ENCODE data around the gene LCOR. TPM values are rescaled to one million over a fixed set of nuclear protein-coding genes. Genes with fewer than 3 reads are reported as not detected.

LCOR gene
- total and polyA plus RNA-seq, 9 of the 15 experiments (the other 6 are each of a cell fraction or from before 2014, with no cell fraction given): 3.6 to 25.2 (median 14.4) TPM

GRCh38 chr10:96832721-96833219 lies 672 bp downstream of the LCOR start:
- DNase-seq (ENCODE audit: extremely low read depth in 1 of 4, low spot score in 3 of 4) (peak in 2 of 4 experiments; percentile 83), FAIRE-seq (no peak), ATAC-seq (peak; percentile 73)
- peak overlapping the region; percentile 89; the same call in 1 of the 2 replicates for H3K4me2 ChIP-seq (ENCODE audit: insufficient read depth, low read length)
- in situ Hi-C loops (cut with MboI): no loop called here
- H3K27ac ChIP-seq (ENCODE audit: extremely low read depth, low read depth, low read length): peak overlapping the region; percentile 88
- no peaks in the 10 kb centered on the region for H3K9me1 ChIP-seq (ENCODE audit: control insufficient read depth, insufficient read depth, low read length)
- ChIA-PET POLR2A (interaction anchor here (0.6 to 1.1 kb wide), 3 partner anchors 170 to 425 kb away, joined by 3 read pairs; no protein-coding TSS in a partner anchor), CTCF (ENCODE audit: low intra/inter-chr PET ratio) (no interaction called here)
- no TSS peak for BruUV-seq (replicated peaks)
- peaks cover 13 to 29% of the 10 kb centered on the region in 2 experiments; a peak in 4 of 5 replicates for H3K4me1 ChIP-seq (replicated peaks in 1 of 2; ENCODE audit: control insufficient read depth in 2 of 2, insufficient read depth in 2 of 2, low read length in 2 of 2)
- no peaks in the 10 kb centered on the region for H3K27me3 ChIP-seq (ENCODE audit: control insufficient read depth in 2 of 2, insufficient read depth in 2 of 2, low read length in 2 of 2)
- intact Hi-C loops (cut with micrococcal nuclease): no loop called here
- peak overlapping the region; percentile 79 for H3K4me3 ChIP-seq
- peaks cover 57% of the 10 kb centered on the region for H3K79me2 ChIP-seq (ENCODE audit: control insufficient read depth, insufficient read depth, low read length)
- peaks cover 4% of the 10 kb centered on the region for H4K20me1 ChIP-seq (replicated peaks; ENCODE audit: control insufficient read depth, insufficient read depth, low read length)
- WGBS (ENCODE audit: insufficient coverage, low coverage, missing lambda C conversion rate): 0% methylated on average over 4 of the region's 72 CpGs
- no peaks in the 10 kb centered on the region for H3K9me3 ChIP-seq (replicated peaks; ENCODE audit: control insufficient read depth, insufficient read depth, low read depth, low read length)
- H3K36me3 ChIP-seq (ENCODE audit: control insufficient read depth, insufficient read depth, low read length): peaks cover 8% of the 10 kb centered on the region; the same call in 1 of the 3 replicates
- no peak overlapping the region for H2AFZ ChIP-seq (ENCODE audit: low read depth, low read length)
- H3K9ac ChIP-seq (ENCODE audit: insufficient read depth in 1 of 2, low read depth in 2 of 2, low read length in 2 of 2): peak overlapping the region; percentile 69 to 91; a peak in 3 of 4 replicates
- no peak for TF ChIP-seq NCOA1 (IDR thresholded peaks at IDR 0.05; ENCODE audit: low read depth)
- no peak for TF ChIP-seq MTF1 (CRISPR knock-in tag; IDR thresholded peaks at IDR 0.05; ENCODE audit: borderline replicate concordance)
- TF ChIP-seq MEIS2 (IDR thresholded peaks at IDR 0.05; ENCODE audit: partially characterized antibody): no peak
- no peak for TF ChIP-seq U2AF1 (optimal IDR thresholded peaks at IDR 0.05; ENCODE audit: low read depth, low read length)
- no peak for TF ChIP-seq ZNF224 (CRISPR knock-in tag; IDR thresholded peaks at IDR 0.05)
- peak; percentile 35 for TF ChIP-seq PCBP1 (IDR thresholded peaks at IDR 0.05; ENCODE audit: low read depth, low read length, poor library complexity, severe bottlenecking)
- TF ChIP-seq ARHGAP35 (IDR thresholded peaks at IDR 0.05; ENCODE audit: partially characterized antibody): no peak
- TF ChIP-seq MEF2D (tag; conservative IDR thresholded peaks at IDR 0.05; ENCODE audit: low read depth): no peak
- no peak for TF ChIP-seq TSHZ1 (CRISPR knock-in tag; IDR thresholded peaks at IDR 0.05)
- TF ChIP-seq ZNF592 (IDR thresholded peaks at IDR 0.05): no peak
- no peak for TF ChIP-seq PTTG1 (tag; IDR thresholded peaks at IDR 0.05; ENCODE audit: low read depth)
- no peak for TF ChIP-seq SAFB (IDR thresholded peaks at IDR 0.05; ENCODE audit: borderline replicate concordance, low read depth, low read length)
- TF ChIP-seq ZNF23 (CRISPR knock-in tag; IDR thresholded peaks at IDR 0.05): no peak
- TF ChIP-seq HDAC8 (tag; IDR thresholded peaks at IDR 0.05): no peak
